ENCODE results near the gene NASP. TPM values are rescaled to one million over a fixed set of nuclear protein-coding genes. Genes with fewer than 3 reads are reported as not detected.

Gene NASP
- total and polyA plus RNA-seq, 2 of the 4 experiments (the other 2 are of a cell fraction) = 56.6 to 124 TPM

- Histone ChIP-seq H3K27ac (ENCODE audit: insufficient read depth, low read length) (peak overlapping the region; percentile 80), H3K23ac (ENCODE audit: low read depth, low read length) (peak overlapping the region; percentile 78), H3K4me2 (ENCODE audit: low read depth, low read length) (peak overlapping the region; percentile 89), H3K4me3 (ENCODE audit: insufficient read depth, low read depth, low read length) (peak overlapping the region; percentile 61), H3K36me3 (ENCODE audit: control insufficient read depth, insufficient read depth, low read length) (no peaks in the 10 kb centered on the region), H3K4me1 (ENCODE audit: control insufficient read depth, insufficient read depth, low read length) (no peaks in the 10 kb centered on the region; the same call in none of the 2 replicates), H3K56ac (ENCODE audit: extremely low read depth, insufficient read depth, low read length) (peak overlapping the region; percentile 83), H3K9me1 (ENCODE audit: insufficient read depth, low read length) (no peaks in the 10 kb centered on the region; the same call in 1 of the 2 replicates), H3K18ac (ENCODE audit: low read depth, low read length) (peak overlapping the region; percentile 28), H4K20me1 (ENCODE audit: insufficient read depth, low read length) (peaks cover 39% of the 10 kb centered on the region), H4K8ac (ENCODE audit: low read depth in 2 of 2, low read length in 2 of 2) (peak overlapping the region; percentile 37 to 84; a peak in 3 of 4 replicates), H3K79me1 (ENCODE audit: low read depth in 1 of 2, low read length in 2 of 2) (peaks cover 0 to 18% of the 10 kb centered on the region in 2 experiments; a peak in 2 of 4 replicates), H2BK120ac (ENCODE audit: low read depth, low read length) (peak overlapping the region; percentile 41), H2AFZ (replicated peaks; ENCODE audit: low read length, poor library complexity) (peak overlapping the region; percentile 98), H3K9me3 (ENCODE audit: control insufficient read depth, insufficient read depth, low read length) (no peaks in the 10 kb centered on the region), H2BK15ac (ENCODE audit: low read depth, low read length) (peak overlapping the region; percentile 29; the same call in 1 of the 3 replicates), H2BK5ac (ENCODE audit: low read depth, low read length, poor library complexity, severe bottlenecking) (peak overlapping the region; percentile 76), H2AK5ac (ENCODE audit: low read depth, low read length) (no peak overlapping the region), H4K5ac (ENCODE audit: low read depth, low read length) (peak overlapping the region; percentile 11; the same call in 1 of the 2 replicates), H4K91ac (ENCODE audit: insufficient read depth, low read depth, low read length) (0 out of 2 replicates have a peak overlapping the region, but pooled peaks have one; percentile 34), H2BK20ac (ENCODE audit: low read depth, low read length) (no peak overlapping the region), H3K27me3 (ENCODE audit: control insufficient read depth, insufficient read depth, low read length) (no peaks in the 10 kb centered on the region), H2AK9ac (replicated peaks; ENCODE audit: low read depth, low read length, poor library complexity) (no peak overlapping the region), H3K14ac (replicated peaks; ENCODE audit: low read depth, low read length) (peak overlapping the region; percentile 85), H3K9ac (ENCODE audit: low read depth, low read length) (peak overlapping the region; percentile 85), H3K4ac (ENCODE audit: low read depth, low read length) (peak overlapping the region; percentile 83)
- dilution Hi-C loops (cut with HindIII; ENCODE audit: low sequenced_read_pairs, unreplicated experiment) (no loop called here), in situ Hi-C loops (cut with MboI; ENCODE audit: low sequenced_read_pairs) (no loop called here), intact Hi-C loops (cut with micrococcal nuclease) (loop anchor here (5.0 kb wide), 1 partner anchor 299 kb away; no protein-coding TSS in a partner anchor)
- no peak for TF ChIP-seq ELK1 (IDR thresholded peaks at IDR 0.05; ENCODE audit: borderline replicate concordance, low read depth, low read length)
- peak; percentile 99 for TF ChIP-seq RFX5 (IDR thresholded peaks at IDR 0.05; ENCODE audit: low read depth, low read length)
- WGBS, 2 experiments (ENCODE audit: extremely low coverage in 2 of 2, insufficient read length in 1 of 2) = 0% methylated on average over 6 of the region's 19 CpGs; no CpG with 5 or more reads in 1 of the 2 experiments
- peak; percentile 96 for DNase-seq
- CTCF ChIA-PET = interaction anchor here (0.6 kb wide), 1 partner anchor 71 kb away, joined by 3 read pairs; no protein-coding TSS in a partner anchor
- POLR2A ChIA-PET (ENCODE audit: unreplicated experiment) = interaction anchor here (1.2 kb wide), 1 partner anchor 9 kb away, joined by 4 read pairs; no protein-coding TSS in a partner anchor
- peak; percentile 88 for ATAC-seq (ENCODE audit: low read depth)
- BruUV-seq (replicated peaks) = no TSS peak
These were observed 576 bp upstream of the NASP start for GRCh38 chr1:45583264-45583665.
